Vagina (tissue), 2 donors: ENCODE measurements around the gene NCAM2. TPM values are rescaled to one million over a fixed set of nuclear protein-coding genes. Genes with fewer than 3 reads are reported as not detected.

ENCODE experiments used
- DNase-seq, 2 donors: peaks; one replicate each; pipeline ENCODE4 v3.0.0-alpha.2; 2017; ENCODE audit errors: extremely low spot score in 2 of 2
- H3K27ac ChIP-seq: fragments of 200-600 bp; sonication (generic); one replicate; pipeline ENCODE4 v1.5.1; 2019
- H3K27me3 ChIP-seq: fragments of 200-600 bp; sonication (generic); one replicate; pipeline ENCODE4 v1.5.1; 2019
- H3K36me3 ChIP-seq, 2 donors: fragments of 200-600 bp; sonication (generic); one replicate each; pipeline ENCODE4 v1.5.1; 2017 to 2019
- H3K4me1 ChIP-seq: fragments of 200-600 bp; sonication (generic); one replicate; pipeline ENCODE4 v1.5.1; 2019
- H3K4me3 ChIP-seq, 2 donors: fragments of 200-600 bp; sonication (generic); 1 replicate in 1 of 2; 2 replicates in 1 of 2; pipeline ENCODE4 v1.5.1; 2016 to 2019
- H3K9me3 ChIP-seq: fragments of 200-600 bp; sonication (generic); one replicate; pipeline ENCODE4 v1.5.1; 2019
- POLR2A ChIP-seq, 2 donors: fragments of 450-650 bp; IDR thresholded peaks; one replicate each; pipeline ENCODE4 v1.6.1; 2017; ENCODE audit warnings: antibody characterized with exemption in 2 of 2, mild to moderate bottlenecking in 2 of 2, moderate library complexity in 2 of 2
- POLR2AphosphoS5 ChIP-seq, 2 donors: sonication (generic); formaldehyde crosslinking; IDR thresholded peaks; one replicate each; pipeline ENCODE4 v1.9.0; 2017; ENCODE audit warnings: antibody characterized with exemption in 2 of 2, mild to moderate bottlenecking in 2 of 2, low read depth in 1 of 2; ENCODE audit not compliant: insufficient read depth in 1 of 2
- intact Hi-C: fragments of 100-400 bp; cut with DNase I; formaldehyde crosslinking; loops from one replicate; pipeline ENCODE4 v1.15.1; 2023
- total RNA-seq: library from RNA; depleted of rRNA; stranded (reverse); fragments of >200 nt; gene quantifications from one replicate; pipeline ENCODE4 v1.2.3, GENCODE V29; 2016
- TF ChIP-seq, protein P1 (sequence below), 3 experiments: fragments of 450-650 bp in 2 of 3; fragments of 200-600 bp in 1 of 3; sonication (generic) in 1 of 3; IDR thresholded peaks; one replicate each; pipeline ENCODE4 v1.5.1; 2017 to 2019; ENCODE audit warnings: antibody characterized with exemption in 3 of 3, mild to moderate bottlenecking in 2 of 3, moderate library complexity in 2 of 3

The NCAM2 gene
- total RNA-seq, 1 donor from 2014 or later, result 4.7 TPM

DNA sequence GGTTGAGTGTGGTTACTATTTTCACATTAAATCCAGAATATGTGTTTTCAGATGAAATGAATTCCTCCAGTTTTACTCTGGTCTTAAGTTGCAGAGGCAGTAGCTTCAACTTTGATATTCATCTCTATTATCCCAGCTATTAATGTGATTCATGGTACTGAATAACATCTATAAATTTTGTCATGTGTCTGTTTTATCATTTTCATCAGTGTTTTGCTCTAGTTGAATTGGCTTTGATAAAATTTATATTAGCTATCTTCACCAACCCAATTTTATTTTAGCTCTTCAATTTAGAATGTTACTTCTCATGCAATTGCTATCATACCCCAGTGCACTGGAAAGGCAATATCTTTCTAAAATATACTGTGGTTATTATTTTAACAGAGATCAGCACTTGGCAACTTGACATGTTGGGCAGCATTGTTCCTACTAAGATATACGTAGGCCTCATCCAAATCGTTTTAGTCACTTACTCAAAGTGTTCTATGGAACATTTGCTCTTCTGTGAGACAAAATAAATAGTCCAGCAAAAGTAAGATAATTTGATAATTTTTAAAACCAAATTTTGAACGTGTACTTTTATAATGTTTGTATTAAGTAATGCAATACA, 184.3 kb downstream of the NCAM2 start:
- Histone ChIP-seq H3K9me3 (no peaks in the 10 kb centered on the region), H3K36me3 (no peaks in the 10 kb centered on the region), H3K27me3 (no peaks in the 10 kb centered on the region), H3K4me3 (no peak overlapping the region), H3K4me1 (no peaks in the 10 kb centered on the region), H3K27ac (no peak overlapping the region)
- TF ChIP-seq, protein P1, sequence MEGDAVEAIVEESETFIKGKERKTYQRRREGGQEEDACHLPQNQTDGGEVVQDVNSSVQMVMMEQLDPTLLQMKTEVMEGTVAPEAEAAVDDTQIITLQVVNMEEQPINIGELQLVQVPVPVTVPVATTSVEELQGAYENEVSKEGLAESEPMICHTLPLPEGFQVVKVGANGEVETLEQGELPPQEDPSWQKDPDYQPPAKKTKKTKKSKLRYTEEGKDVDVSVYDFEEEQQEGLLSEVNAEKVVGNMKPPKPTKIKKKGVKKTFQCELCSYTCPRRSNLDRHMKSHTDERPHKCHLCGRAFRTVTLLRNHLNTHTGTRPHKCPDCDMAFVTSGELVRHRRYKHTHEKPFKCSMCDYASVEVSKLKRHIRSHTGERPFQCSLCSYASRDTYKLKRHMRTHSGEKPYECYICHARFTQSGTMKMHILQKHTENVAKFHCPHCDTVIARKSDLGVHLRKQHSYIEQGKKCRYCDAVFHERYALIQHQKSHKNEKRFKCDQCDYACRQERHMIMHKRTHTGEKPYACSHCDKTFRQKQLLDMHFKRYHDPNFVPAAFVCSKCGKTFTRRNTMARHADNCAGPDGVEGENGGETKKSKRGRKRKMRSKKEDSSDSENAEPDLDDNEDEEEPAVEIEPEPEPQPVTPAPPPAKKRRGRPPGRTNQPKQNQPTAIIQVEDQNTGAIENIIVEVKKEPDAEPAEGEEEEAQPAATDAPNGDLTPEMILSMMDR (IDR thresholded peaks at IDR 0.05), result no peak
- TF ChIP-seq POLR2A (IDR thresholded peaks at IDR 0.05), result no peak
- intact Hi-C loops, result no loop called here
- no peak for DNase-seq

DNA sequence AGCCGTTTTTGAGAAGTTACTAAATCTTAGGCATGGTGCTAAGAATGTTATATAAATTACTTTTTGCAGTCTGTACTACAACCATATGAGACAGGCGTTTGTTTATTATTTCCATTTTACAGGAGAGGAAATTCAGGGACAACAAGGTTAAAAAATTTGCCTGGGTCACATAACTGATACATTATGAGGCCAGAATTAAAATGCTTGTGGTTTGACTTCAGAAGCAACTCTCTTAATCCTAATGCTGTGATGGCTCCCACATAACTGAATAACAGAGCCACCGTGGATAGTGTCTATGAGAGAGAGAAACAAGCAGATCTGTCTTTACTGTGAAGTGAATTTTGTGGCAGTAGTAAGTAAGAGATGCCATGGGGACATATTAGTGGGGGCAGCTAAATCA, 184.9 kb downstream of the NCAM2 start:
- intact Hi-C loops, result no loop called here
- Histone ChIP-seq H3K4me1 (no peaks in the 10 kb centered on the region), H3K27me3 (no peaks in the 10 kb centered on the region), H3K9me3 (no peaks in the 10 kb centered on the region), H3K36me3 (no peaks in the 10 kb centered on the region), H3K4me3 (no peak overlapping the region), H3K27ac (no peak overlapping the region)
- DNase-seq, result no peak
- TF ChIP-seq, protein P1 (IDR thresholded peaks at IDR 0.05), result no peak
- TF ChIP-seq POLR2AphosphoS5 (IDR thresholded peaks at IDR 0.05; ENCODE audit: insufficient read depth in 1 of 2, low read depth in 1 of 2), result no peak
- no peak for TF ChIP-seq POLR2A (IDR thresholded peaks at IDR 0.05)

DNA sequence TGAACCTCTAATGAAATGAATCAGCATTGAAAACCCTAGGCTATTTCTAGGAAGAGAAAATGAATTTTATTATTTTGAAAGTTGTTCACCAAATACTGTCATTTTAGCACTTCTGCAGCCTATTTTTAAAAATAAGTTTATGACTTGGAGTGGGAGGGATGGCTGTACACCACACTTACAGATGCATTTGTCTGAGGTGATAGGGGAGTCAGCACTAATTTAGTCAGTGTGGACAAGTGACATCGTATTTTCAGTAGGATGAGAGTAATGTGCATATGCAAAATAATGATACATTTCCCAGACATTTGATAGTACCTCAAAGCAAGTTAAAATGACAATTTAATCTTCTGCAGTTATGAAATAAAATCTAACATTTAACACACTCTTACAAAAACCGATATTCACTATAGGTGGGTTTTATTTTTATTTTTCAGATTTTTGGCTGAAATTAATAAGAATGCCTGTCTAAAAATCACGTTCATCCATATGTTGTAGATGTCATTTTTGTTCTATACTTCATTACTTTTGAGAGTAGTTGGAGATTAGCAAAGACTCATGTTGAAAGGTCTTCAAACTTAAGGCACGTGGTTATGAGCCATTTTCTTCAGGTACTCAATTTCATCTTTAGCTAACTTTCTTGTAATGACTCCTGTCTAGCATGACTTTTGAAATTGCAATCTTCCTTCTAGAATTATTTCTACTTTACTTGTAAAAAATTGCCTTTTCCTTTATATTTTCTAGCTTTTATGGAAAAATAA, 186.7 kb downstream of the NCAM2 start:
- intact Hi-C loops, result no loop called here
- no peaks in the 10 kb centered on the region for H3K9me3 ChIP-seq
- DNase-seq, result no peak
- H3K27me3 ChIP-seq, result no peaks in the 10 kb centered on the region
- no peaks in the 10 kb centered on the region for H3K4me1 ChIP-seq
- no peaks in the 10 kb centered on the region for H3K36me3 ChIP-seq
- no peak overlapping the region for H3K4me3 ChIP-seq
- TF ChIP-seq, protein P1 (IDR thresholded peaks at IDR 0.05), result no peak
- TF ChIP-seq POLR2AphosphoS5 (IDR thresholded peaks at IDR 0.05; ENCODE audit: insufficient read depth in 1 of 2, low read depth in 1 of 2) (no peak), POLR2A (IDR thresholded peaks at IDR 0.05) (no peak)
- no peak overlapping the region for H3K27ac ChIP-seq

DNA sequence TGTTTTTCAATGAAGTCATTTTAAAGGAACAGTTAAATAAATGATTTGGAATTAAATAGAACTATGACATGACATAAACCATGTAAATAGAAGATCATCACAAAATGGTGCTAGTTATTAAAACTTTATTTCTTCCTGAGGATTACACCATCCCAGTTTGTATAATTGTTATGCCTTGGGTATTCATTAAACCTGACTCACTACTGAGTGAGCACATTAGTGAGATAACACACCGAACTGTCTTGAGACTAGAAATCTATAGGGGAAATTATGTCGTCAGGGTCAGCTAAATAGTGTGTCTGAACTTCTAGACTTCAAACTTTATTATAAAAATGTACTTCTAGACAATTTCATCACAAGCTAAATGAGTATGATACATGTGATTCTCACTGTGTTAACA, 189.4 kb downstream of the NCAM2 start:
- Histone ChIP-seq H3K4me1 (no peaks in the 10 kb centered on the region), H3K27ac (no peak overlapping the region), H3K36me3 (no peaks in the 10 kb centered on the region), H3K9me3 (no peaks in the 10 kb centered on the region), H3K27me3 (no peaks in the 10 kb centered on the region), H3K4me3 (no peak overlapping the region)
- TF ChIP-seq POLR2A (IDR thresholded peaks at IDR 0.05), result no peak
- TF ChIP-seq, protein P1 (IDR thresholded peaks at IDR 0.05), result no peak
- no peak for TF ChIP-seq POLR2AphosphoS5 (IDR thresholded peaks at IDR 0.05; ENCODE audit: insufficient read depth in 1 of 2, low read depth in 1 of 2)
- DNase-seq, result no peak
- intact Hi-C loops, result no loop called here

DNA sequence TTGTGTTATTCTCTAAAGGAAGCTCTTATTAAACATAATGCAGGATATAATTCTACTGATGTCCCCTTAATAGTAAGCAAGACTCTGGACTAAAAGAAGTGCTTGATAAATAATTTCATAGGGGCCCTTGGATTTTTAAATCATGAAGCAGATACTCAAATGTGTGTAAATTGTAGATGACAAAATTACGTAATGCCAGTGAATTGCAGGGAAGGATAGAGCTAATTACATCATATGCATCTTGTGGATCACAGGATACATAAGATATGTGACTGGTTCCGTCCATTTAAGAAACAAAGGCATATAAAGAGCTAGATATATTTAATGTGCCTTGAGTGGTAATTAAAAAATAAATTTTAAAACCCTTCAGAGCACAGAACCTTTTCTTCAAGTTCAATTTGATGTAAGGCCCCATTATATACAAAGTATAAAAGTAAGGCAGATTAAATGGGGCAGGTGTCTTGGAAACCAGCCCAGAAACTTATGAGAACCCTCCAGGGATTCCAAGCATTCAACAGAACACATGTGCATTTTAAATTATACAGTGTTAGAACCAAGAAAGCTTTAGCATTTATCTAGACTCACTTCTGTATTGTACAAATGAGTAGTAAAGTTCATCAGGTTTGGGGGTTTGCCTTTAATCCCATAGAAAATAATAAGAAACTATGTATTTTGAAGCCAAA, 190.4 kb downstream of the NCAM2 start:
- Histone ChIP-seq H3K9me3 (no peaks in the 10 kb centered on the region), H3K27ac (no peak overlapping the region), H3K4me1 (no peaks in the 10 kb centered on the region), H3K27me3 (no peaks in the 10 kb centered on the region), H3K36me3 (no peaks in the 10 kb centered on the region), H3K4me3 (no peak overlapping the region)
- TF ChIP-seq, protein P1 (IDR thresholded peaks at IDR 0.05), result no peak
- no peak for TF ChIP-seq POLR2A (IDR thresholded peaks at IDR 0.05)
- TF ChIP-seq POLR2AphosphoS5 (IDR thresholded peaks at IDR 0.05; ENCODE audit: insufficient read depth in 1 of 2, low read depth in 1 of 2), result no peak
- DNase-seq, result no peak
- intact Hi-C loops, result no loop called here
